Caco-2 (cell line): ENCODE results near the gene CLEC1B. TPM values are rescaled to one million over a fixed set of nuclear protein-coding genes. Genes with fewer than 3 reads are reported as not detected.

Experiments used
- BruUV-seq: library from RNA; stranded (reverse); fragments of 400-500 nt; replicated peaks from 2 replicates; lab custom pipeline; 2021; lab: Mats Ljungman, UMichigan
- CTCF ChIA-PET: fragments of 300-600 bp; sonication (Branson Sonifier 250); formaldehyde crosslinking; loops from one replicate; lab custom pipeline; 2022; ENCODE audit warnings: antibody characterized with exemption; lab: Charles Lee
- POLR2A ChIA-PET: fragments of 300-600 bp; sonication (Branson Sonifier 250); formaldehyde crosslinking; loops from one replicate; lab custom pipeline; 2022; ENCODE audit warnings: antibody characterized with exemption; lab: Charles Lee
- DNase-seq, 2 experiments: peaks; one replicate each; pipeline versions ENCODE4 v3.0.0 to v3.0.0-alpha.2; 2020 to 2022
- H3K27me3 ChIP-seq: replicated peaks from 2 replicates; pipeline ENCODE4 v1.6.0; 2011; ENCODE audit warnings: low read length; ENCODE audit not compliant: control insufficient read depth, insufficient read depth
- H3K36me3 ChIP-seq: 2 replicates; pipeline ENCODE4 v1.5.1; 2011; ENCODE audit warnings: low read length; ENCODE audit not compliant: control insufficient read depth, insufficient read depth
- H3K4me1 ChIP-seq: fragments of 250-450 bp; sonication (Bioruptor Pico); 2 replicates; pipeline ENCODE4 v1.5.1; 2020; ENCODE audit warnings: mild to moderate bottlenecking
- H3K4me3 ChIP-seq: 2 replicates; pipeline ENCODE4 v1.5.1; 2011; ENCODE audit warnings: low read depth, mild to moderate bottlenecking, control low read depth, low read length
- H3K9me3 ChIP-seq: fragments of 250-450 bp; sonication (Bioruptor Pico); 2 replicates; pipeline ENCODE4 v1.5.1; 2020; ENCODE audit warnings: mild to moderate bottlenecking, moderate library complexity
- H3K27ac Mint-ChIP-seq: one replicate; pipeline ENCODE4 v1.8.0; 2022; ENCODE audit warnings: mixed read lengths; ENCODE audit not compliant: unreplicated experiment
- H3K27me3 Mint-ChIP-seq: one replicate; pipeline ENCODE4 v1.8.0; 2022; ENCODE audit warnings: mixed read lengths; ENCODE audit not compliant: insufficient read depth, unreplicated experiment
- H3K36me3 Mint-ChIP-seq: one replicate; pipeline ENCODE4 v1.8.0; 2022; ENCODE audit warnings: mild to moderate bottlenecking, mixed read lengths; ENCODE audit not compliant: insufficient read depth, unreplicated experiment
- H3K4me1 Mint-ChIP-seq: one replicate; pipeline ENCODE4 v1.8.0; 2022; ENCODE audit warnings: low read depth, mixed read lengths; ENCODE audit not compliant: unreplicated experiment
- H3K4me3 Mint-ChIP-seq: one replicate; pipeline ENCODE4 v1.8.0; 2022; ENCODE audit warnings: mild to moderate bottlenecking, moderate library complexity, mixed read lengths; ENCODE audit not compliant: unreplicated experiment
- H3K9me3 Mint-ChIP-seq: one replicate; pipeline ENCODE4 v1.8.0; 2022; ENCODE audit warnings: mixed read lengths; ENCODE audit not compliant: unreplicated experiment
- CTCF ChIP-seq, 2 experiments: fragments of 200-600 bp in 1 of 2; IDR thresholded peaks; 1 replicate in 1 of 2; 2 replicates in 1 of 2; pipeline versions ENCODE4 v1.5.1 to v1.8.0; 2011 to 2022; ENCODE audit warnings: antibody characterized with exemption in 1 of 2, control low read depth in 1 of 2, inconsistent platforms in 1 of 2, low read depth in 1 of 2, low read length in 1 of 2, mild to moderate bottlenecking in 1 of 2, moderate library complexity in 1 of 2; ENCODE audit not compliant: insufficient read depth in 1 of 2, severe bottlenecking in 1 of 2, unreplicated experiment in 1 of 2
- intact Hi-C: fragments of 100-400 bp; cut with micrococcal nuclease; formaldehyde crosslinking; loops from one replicate; pipeline ENCODE4 v1.10.0; 2022; ENCODE audit not compliant: unreplicated experiment
- total RNA-seq: library from RNA; stranded (reverse); gene quantifications from 2 replicates; pipeline ENCODE4 v1.2.3, GENCODE V29; 2022

Gene CLEC1B
- total RNA-seq, 1 experiment from 2014 or later, result not detected

GRCh38 chr12:9951026-9951675 lies 47.8 kb downstream of the CLEC1B start:
- Mint-ChIP-seq H3K36me3 (no peaks in the 10 kb centered on the region), H3K9me3 (no peaks in the 10 kb centered on the region), H3K4me1 (no peaks in the 10 kb centered on the region), H3K4me3 (no peak overlapping the region), H3K27ac (no peak overlapping the region), H3K27me3 (peaks cover 3% of the 10 kb centered on the region)
- DNase-seq, result no peak
- no peaks in the 10 kb centered on the region for H3K27me3 ChIP-seq
- BruUV-seq, result no TSS peak
- no peaks in the 10 kb centered on the region for H3K4me1 ChIP-seq
- ChIA-PET POLR2A (no interaction called here), CTCF (no interaction called here)
- TF ChIP-seq CTCF (IDR thresholded peaks at IDR 0.05; ENCODE audit: insufficient read depth in 1 of 2, low read depth in 1 of 2, low read length in 1 of 2, severe bottlenecking in 1 of 2, unreplicated experiment in 1 of 2), result no peak
- H3K9me3 ChIP-seq, result no peaks in the 10 kb centered on the region
- intact Hi-C loops, result no loop called here
- H3K4me3 ChIP-seq, result no peak overlapping the region
- no peaks in the 10 kb centered on the region for H3K36me3 ChIP-seq

GRCh38 chr12:9948606-9949296 lies 50.2 kb downstream of the CLEC1B start:
- DNase-seq, result no peak
- no peaks in the 10 kb centered on the region for H3K27me3 ChIP-seq
- Mint-ChIP-seq H3K36me3 (no peaks in the 10 kb centered on the region), H3K27ac (no peak overlapping the region), H3K4me3 (no peak overlapping the region), H3K4me1 (no peaks in the 10 kb centered on the region), H3K9me3 (no peaks in the 10 kb centered on the region), H3K27me3 (peaks cover 8% of the 10 kb centered on the region)
- no peak for TF ChIP-seq CTCF (IDR thresholded peaks at IDR 0.05; ENCODE audit: insufficient read depth in 1 of 2, low read depth in 1 of 2, low read length in 1 of 2, severe bottlenecking in 1 of 2, unreplicated experiment in 1 of 2)
- BruUV-seq, result no TSS peak
- H3K4me3 ChIP-seq, result no peak overlapping the region
- no peaks in the 10 kb centered on the region for H3K4me1 ChIP-seq
- intact Hi-C loops, result no loop called here
- no peaks in the 10 kb centered on the region for H3K9me3 ChIP-seq
- H3K36me3 ChIP-seq, result no peaks in the 10 kb centered on the region
- POLR2A ChIA-PET, result no interaction called here
- CTCF ChIA-PET, result no interaction called here

GRCh38 chr12:9947674-9948073 lies 51.2 kb downstream of the CLEC1B start:
- no peaks in the 10 kb centered on the region for H3K9me3 Mint-ChIP-seq
- TF ChIP-seq CTCF (IDR thresholded peaks at IDR 0.05; ENCODE audit: insufficient read depth in 1 of 2, low read depth in 1 of 2, low read length in 1 of 2, severe bottlenecking in 1 of 2, unreplicated experiment in 1 of 2), result no peak
- no peaks in the 10 kb centered on the region for H3K4me1 ChIP-seq
- intact Hi-C loops, result no loop called here
- no TSS peak for BruUV-seq
- H3K4me3 Mint-ChIP-seq, result no peak overlapping the region
- POLR2A ChIA-PET, result no interaction called here
- no peak overlapping the region for H3K27ac Mint-ChIP-seq
- CTCF ChIA-PET, result no interaction called here
- no peaks in the 10 kb centered on the region for H3K27me3 ChIP-seq
- DNase-seq, result no peak
- H3K4me1 Mint-ChIP-seq, result no peaks in the 10 kb centered on the region
- H3K36me3 ChIP-seq, result no peaks in the 10 kb centered on the region
- H3K36me3 Mint-ChIP-seq, result no peaks in the 10 kb centered on the region
- H3K4me3 ChIP-seq, result no peak overlapping the region
- no peaks in the 10 kb centered on the region for H3K9me3 ChIP-seq
- peaks cover 11% of the 10 kb centered on the region for H3K27me3 Mint-ChIP-seq
